GM19463 (cell line): ENCODE measurements around the gene XKR7.
A peak's percentile ranks its signal among the peaks of the same experiment; 100 is the strongest.

ENCODE experiments used
- ATAC-seq: cut with Tn5 transposase; IDR thresholded peaks from one replicate; pipeline ENCODE4 v1.9.1; 2021; ENCODE audit warnings: mild to moderate bottlenecking, moderate library complexity; ENCODE audit not compliant: unreplicated experiment

XKR7 gene

DNA sequence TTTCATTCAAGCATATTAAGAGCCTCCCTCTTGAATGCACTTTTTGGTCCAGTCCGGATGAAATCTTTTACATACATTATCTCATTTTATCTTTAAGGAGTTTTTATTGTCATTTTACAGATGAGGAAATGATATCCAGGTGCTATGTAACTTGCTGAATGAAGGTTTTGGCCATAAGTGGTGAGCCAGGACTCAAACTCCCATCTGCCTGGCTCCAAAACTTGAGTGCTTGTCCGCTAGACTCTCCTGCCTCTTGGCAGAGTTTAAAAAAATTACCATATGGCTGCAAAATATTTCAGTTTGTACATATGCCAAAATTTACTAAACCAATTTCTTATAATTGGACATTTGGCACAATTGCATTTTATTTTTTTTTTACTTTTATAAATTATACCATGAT lies 28.3 kb upstream of the XKR7 start:
- ATAC-seq = no peak

DNA sequence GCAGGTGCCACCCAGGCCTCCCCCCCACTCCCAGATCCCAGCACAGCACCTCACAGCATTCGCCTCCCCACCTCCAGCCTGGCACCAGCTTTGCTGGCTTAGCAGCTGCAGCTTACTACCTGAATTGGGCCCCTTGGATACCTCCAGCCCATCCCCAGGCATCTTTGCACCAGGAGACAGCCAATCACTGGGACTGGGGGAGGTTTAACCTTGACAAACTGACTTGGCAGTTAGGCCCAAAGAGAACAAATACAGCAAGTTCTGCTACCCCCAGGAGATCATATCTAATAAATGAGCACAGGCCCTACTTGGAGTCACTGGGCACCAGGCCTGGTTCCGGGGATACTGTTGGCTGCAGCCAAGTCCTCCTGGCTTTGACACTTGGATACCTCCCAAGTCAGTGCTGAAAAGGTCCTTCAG lies 24.9 kb upstream of the XKR7 start:
- ATAC-seq = no peak

DNA sequence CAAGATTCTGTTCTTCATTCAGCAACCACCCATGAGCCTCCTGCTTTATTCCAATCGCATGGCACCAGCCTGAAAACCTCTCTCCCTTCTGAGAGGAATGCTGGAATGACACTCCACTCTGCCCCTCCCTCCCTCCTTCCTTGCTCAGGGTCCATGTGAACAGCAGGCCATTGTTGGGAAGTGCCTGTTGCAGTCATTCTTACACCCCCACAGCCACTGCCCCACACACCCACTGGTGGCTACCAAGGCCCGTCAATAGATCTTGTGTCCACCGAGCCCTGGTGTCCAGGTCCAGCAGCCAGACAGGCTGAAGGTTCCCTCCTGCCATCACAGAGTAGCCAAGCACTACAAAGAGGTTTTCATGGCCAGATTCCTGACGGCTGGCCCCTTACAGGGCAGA lies 22.6 kb upstream of the XKR7 start:
- ATAC-seq = no peak

DNA sequence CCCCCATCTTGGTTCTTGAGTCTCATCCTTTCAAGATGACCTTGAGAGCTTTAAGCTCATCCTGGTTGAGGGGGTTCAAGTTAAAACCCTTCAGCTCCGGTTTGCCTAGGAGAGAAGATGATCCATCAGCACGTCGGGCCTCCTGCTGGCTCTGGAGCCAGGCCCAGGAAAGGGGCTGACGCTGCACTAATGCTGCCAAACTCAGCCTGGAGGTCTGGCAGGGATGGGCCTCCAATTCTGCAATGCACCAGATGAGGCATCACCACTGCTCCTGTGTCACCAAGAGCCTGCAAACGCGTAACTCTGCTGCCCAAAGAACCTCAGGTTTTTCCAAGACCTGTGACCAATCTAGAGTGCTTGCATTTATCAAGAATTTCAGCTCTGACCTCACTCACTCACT lies 22.2 kb upstream of the XKR7 start:
- ATAC-seq = no peak

DNA sequence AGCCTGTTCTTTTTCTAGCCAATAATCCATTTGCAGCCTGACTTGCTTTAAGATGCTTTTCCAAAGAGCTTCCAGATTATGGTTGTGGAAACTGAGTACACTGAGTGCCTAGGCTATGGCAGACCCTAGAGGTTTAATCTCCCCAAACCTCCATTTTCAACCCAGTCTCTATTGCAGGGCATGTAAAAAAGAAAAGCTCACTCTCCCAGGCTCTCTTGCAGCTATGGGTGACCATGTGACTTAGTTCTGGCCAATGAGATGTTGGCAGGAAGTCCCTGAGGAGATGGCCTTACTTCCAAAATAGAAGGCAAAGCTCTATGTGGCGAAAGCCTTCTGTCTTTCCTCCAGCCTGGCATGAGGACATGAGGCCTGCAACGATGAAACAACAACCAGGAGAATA lies 19.9 kb upstream of the XKR7 start:
- no peak for ATAC-seq

DNA sequence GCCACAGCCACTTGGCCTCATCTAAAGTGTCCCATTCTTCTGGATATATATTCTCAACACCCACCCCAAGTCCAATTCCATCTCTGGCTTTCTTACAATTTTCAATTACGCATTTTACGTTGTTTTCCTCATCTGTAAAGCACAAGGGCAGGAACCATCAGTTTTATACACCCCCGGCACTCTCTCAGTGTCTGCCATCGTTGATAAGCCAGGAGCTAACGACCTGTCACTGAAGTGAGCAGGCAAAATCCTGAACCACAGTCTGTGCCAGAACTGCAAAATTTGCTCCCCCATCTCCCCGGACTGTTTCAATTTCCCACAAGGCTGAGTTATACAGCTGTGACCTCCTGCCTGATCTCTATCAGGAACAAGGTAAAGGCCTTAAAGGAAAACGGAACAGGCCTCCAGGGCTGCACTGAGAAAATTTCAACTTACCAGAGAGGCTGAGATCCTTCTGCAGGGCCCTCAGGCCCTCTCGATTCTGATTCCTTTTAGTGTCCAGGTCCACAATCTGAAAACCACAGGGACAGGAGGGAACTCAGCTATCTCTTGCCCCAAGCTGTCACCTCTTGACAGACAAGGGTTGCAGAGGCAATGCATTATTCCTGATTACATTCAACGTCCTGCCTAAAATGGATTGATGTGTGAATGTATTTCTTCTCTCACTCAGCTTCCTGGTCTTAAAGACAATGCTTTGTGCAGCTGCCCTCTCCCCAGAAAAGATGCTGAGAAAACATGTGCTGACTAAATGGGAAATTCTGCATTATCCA lies 17.9 kb upstream of the XKR7 start:
- ATAC-seq = no peak

DNA sequence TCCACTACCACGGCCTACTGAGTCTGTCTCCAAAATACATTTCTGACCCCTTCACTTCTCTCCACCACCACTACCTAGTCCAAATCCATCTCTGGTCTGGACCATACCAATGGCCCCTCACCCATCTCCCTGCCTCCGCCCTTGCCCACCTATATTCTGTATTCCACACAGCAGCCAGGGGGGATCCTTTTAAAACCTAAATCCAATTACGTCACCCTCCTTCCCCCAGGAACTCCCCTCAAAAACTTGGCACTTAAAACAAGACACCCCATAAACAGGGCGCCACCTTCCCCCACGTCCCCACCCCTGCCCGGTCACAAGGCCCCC lies 16.8 kb upstream of the XKR7 start:
- ATAC-seq = no peak

DNA sequence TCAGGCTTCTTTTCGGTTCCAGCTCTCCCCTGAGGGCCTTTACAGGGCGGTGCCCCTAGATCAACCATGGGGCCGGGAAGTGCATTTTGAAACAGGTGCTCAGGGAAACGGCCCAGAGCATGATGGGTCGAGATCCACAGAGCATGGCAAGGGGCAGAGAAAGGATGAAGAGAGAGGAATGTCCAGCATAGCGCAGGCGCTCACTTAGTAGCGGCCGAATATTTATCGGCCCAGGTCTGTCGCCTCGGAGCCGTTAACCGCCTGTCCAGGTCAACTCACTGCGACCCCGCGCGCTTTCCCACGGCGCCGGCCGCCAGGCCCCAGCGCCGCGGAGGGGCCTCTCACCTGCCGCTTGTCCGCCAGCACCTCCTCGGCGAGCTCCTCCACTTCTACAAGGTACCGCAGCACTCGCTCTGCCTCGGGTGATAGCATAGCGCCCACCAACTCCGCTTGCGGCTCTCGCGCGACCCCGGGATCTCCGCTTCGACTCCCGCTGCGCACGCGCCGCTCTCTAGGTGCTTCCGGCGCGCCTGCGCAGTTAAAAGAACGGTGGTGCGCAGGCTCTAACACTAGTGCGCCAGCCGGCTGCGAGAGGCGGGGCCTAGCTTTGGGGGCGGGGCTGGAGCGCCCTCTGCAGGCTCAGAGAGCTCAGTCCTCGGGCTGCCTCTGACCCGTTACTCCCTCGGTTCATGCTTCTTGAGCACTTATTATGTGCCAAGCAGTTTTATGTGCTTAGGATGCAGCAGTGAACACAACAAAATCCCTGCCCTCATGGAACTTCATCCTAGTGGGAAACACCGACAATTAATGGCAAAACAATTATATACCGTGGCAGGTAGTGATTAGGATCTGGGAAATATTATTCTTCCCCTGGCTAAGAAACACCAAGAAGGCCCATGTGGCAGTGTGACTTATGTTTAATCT lies 16.2 kb upstream of the XKR7 start, which contains the start of gene PDRG1:
Gene PDRG1 (minus strand): TSS at position 517 of the 924 bp plus-strand sequence. CDS start 85 bp downstream, at position 432.
- peak; percentile 98 for ATAC-seq

DNA sequence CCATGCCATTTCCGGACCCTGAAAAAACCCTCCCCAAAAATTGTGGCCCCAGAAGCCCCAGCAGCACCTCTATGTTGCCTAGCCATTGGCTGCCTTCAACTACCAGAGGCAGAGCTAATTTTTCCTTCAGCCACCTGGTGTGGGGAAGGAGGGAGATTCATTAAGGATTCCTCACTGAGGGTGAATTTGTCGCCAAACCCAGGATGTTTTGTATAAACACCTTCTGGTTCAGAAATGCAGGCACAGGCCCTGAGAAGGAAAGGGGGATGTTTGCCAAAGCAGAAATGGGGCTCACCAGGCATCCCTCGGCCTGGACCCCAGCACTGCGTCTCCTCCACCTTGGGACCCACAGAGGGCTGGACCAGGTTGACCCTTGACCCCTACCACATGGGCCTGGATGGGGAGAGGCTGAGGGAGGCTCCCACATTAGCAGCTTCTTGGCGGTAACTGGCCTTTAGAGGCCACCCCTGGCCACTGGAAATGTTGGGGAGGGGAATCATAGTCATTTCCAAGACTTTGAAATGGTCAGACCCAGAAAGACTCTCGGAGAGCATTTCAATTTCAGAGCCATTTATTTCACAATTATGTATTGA lies 14.3 kb upstream of the XKR7 start:
- ATAC-seq = no peak

DNA sequence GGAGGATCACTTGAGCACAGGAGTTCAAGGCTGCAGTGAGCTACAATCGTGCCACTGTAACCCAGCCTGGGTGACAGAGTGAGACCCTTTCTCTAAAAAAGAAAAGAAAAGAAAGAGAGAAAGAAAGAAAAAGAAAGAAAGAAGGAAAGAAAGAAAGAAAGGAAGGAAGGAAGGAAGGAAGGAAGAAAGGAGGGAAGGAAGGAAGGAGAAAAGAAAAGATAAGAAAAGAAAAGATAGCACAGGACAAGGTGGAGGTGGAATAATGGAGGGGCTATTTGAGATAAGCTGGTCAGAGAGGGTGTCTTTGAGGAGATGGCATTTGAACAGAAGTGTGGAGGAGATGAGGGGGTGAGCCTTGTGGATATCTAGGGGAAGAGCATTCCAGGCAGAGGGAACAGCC lies 13.5 kb upstream of the XKR7 start:
- no peak for ATAC-seq

DNA sequence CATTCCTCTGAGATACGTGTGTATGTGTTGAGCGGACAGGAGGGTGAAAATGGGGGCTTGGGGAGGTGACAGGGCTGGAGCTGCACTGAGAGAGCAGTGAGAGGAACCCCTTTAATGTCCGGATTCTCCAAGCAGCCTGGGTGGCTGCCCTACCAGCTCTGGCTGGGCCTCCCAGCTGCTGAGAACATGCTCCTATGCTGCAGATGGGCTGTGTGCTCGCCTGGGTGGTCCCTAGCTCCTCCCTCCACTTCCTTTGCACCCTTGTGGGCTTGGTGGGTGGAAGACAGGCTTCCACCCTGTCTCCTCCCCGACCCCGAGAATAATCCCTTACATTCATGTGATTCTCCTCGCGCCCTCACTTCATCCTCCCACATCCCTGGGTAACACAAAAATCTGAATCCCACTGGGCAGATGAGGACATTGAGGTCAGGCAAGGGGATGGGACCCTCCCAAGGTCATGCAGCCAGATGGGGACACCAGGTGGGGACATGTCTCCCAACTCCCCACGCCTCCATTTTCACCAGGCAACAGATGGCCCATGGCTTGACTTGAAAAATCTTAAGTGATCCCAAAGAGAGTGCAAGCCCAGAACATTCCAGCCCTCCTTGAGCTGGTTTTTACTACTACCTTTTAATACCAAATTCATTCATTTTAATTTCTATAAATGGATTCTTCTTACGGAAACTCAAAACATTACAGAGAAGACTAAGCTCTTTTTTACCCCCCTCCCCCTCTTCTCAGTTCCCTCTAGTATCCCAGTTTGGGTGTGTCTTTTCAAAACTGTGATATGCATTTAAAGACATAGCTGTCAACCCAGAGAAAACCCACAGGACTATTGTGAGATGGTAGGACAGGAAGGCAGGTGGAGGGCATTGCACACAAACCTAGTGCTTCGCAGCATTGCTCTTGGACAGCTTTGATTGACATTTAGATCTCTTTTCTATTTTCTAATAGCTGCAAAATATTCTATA lies 11.1 kb upstream of the XKR7 start:
- ATAC-seq = no peak

DNA sequence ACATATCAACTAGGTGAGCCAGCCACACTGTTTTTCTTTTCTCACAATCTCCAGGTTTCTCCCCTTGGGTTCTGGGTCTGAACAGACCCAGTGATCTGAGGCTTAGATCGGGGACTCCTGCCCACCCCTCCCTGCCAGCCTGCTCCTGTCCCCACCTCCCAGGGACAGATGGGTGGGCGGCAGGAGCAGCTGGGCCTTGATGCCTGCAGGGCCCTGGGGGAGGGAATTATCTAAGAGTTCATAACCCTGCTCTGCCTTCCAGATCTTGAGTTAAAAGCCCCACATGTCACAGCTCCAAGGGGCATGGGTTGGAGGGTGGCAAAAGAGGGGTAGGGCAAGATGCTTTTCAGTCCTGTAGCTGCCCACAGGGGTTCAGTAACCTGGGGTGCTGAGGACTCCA lies 5.2 kb upstream of the XKR7 start:
- no peak for ATAC-seq

DNA sequence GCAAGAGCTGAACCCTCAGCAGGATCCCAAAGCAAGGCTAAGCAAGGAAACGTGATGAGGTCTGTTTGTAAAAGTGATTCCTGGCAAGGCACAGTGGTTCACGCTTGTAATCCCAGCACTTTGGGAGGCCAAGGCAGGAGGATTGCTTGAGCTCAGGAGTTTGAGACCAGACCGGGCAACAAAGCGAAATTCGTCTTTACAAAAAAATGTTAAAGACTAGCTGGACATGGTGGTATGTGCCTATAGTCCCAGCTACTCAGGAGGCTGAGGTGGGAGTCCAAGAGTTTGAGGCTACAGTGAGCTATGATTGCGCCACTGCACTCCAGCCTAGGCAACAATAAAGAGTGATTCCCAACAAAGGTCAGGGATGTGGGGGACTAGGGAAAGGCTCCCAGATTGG lies 4.1 kb upstream of the XKR7 start:
- ATAC-seq = no peak

DNA sequence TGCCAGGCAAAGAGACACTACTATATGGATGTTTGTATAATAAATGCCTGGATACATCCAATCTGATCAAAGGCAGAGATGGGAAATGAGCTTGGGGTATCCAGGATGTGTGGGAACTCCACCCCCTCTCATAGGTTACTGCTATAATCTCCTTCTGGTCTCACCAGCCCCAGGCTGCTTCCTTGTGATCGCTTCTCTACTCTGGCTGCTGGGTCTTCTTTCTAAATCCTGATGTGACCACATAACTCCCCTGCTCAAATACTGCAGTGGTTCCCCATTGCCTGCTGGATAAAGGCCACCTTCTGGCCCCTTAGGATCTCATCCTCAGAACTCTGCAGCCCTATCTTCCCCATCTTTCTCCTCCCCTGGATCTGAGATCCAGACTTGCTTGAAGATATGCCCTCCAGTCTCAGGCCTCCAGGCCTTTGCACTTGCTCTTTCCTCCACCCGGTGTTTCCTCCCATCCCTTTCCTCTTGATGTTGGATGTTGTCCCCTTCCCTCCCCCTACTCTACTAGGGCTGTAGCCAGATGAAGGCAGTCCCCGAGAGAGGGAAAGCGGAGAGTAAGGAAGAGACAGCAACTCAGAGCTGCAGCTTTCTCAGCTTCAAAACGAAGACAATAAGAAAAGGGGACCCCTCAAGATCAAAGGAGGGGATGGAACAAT lies 828 bp upstream of the XKR7 start:
- ATAC-seq = no peak

DNA sequence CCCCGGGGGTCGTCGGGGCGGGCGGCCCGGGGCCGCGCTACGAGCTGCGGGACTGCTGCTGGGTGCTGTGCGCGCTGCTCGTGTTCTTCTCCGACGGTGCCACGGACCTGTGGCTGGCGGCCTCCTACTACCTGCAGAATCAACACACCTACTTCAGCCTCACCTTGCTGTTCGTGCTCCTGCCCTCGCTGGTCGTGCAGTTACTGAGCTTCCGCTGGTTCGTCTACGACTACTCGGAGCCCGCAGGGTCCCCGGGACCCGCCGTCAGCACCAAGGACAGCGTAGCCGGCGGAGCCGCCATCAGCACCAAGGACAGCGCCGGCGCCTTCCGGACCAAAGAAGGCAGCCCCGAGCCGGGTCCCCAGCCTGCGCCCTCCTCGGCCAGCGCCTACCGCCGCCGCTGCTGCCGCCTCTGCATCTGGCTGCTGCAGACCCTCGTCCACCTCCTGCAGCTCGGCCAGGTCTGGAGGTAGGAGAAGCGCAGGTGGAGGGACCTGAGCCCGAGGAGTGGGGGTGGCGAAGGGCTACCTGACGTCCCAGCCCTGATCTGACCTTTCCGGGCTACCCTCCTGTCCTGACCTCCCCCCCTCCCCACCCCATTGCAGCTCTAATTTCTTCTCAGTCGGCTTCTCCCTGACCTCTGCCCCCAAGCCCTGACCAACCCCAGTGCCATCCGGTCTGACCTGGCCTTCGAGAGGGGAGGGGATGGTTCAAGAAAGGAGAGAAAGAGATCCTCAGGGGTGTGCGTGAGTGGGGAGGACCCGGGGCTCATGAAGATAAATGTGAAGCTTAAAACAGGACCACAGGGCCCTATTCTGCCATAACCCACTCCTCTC lies 558 bp downstream of the XKR7 start:
- ATAC-seq = peak; percentile 56

DNA sequence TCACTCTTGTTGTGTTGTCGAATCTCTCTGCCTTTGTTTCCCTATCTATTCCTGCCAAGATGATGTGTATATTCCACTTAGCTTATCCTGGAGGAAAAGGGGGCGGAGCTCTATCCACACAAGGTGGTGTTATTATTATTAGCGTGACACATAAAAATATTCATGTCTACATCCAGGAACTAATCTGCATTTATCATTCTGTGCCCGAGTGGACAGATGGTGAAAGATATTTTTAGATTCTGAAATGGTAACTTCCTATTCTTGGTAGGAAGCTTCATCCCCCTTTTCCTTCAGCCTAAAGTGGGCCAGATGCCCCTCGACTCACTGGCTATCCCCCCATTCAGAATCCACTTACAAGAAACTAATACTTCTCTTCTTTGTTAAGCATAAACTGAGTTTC lies 2.0 kb downstream of the XKR7 start:
- ATAC-seq = no peak

DNA sequence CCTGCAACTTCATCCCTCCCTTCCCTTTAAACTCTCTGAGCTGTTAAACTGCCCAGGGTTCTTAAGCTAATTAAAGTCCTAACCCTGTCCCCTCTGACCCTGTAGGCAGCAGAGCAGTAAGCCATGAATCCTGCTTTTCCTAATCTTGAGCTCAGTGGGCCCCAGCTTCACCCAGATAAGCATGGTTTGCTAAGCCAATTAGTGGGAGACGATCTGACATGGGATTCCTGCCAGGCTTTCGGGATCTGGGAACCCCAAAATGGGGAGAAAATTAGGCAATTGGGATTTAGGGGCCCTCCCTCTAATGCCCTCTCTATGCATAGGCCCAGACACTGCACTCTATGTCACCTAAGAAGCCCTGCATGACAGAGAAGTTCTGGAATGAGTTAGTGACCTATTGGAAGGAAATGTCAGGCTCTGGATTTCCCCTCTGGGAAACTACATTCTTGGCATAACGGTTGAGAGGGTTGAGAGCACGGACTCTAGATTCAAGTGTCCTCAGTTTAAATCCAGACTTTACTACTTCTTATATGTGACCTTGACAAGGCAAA lies 4.6 kb downstream of the XKR7 start:
- ATAC-seq = no peak

DNA sequence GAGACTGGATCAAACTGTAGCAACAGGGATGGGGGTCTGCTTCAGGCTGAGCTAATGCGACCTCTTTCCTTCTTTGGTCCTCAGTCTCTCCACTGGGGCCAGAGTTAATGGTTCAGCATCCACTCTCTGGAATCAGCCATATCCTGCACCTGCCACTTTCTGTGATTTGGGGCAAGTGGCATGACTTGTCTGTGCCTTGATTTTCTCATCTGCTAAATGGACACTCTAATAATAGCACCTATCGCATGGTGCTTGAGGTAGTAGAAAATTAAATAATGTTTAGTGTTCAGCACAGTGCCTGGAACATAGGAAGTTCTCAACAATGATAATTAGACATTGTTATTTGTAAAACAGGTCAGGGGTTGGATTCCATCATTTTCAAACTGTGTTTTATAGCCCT lies 6.3 kb downstream of the XKR7 start:
- ATAC-seq = no peak

DNA sequence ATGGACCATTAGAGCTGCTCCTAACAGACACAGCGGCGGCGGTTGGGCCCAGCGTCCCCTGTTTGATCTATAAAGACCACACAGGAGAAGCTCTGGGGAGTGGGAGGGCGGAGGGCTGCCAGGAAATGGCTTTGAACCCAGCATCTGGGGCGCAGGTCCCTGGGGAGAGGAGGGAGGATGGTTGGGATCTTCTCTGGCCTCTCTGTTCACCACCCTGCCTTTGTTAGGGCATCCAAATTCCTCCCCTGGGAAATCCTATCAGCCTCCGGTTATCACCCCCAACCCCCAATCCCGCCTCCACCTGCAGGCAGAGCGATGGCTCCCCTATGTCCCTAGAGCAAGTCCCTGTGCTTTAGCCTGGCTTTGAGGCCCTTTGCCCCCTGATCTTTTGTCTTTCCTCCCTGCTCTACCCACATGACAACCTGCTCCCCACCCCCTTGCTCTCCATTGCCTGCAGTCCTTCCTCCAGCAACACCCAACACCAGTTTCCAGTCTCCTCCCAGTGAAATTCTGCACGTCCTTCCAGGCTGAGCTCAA lies 7.1 kb downstream of the XKR7 start:
- ATAC-seq = no peak
